GM12878 (cell line): ENCODE data around the gene MYBPC2.

Experiments used
- EZH2 ChIP-seq: IDR thresholded peaks from 2 replicates; pipeline ENCODE4 v1.6.1; 2012; ENCODE audit warnings: low read depth, mild to moderate bottlenecking, control low read depth, inconsistent platforms, low read length, borderline replicate concordance; ENCODE audit not compliant: control insufficient read depth
- HDAC2 ChIP-seq: fragments of 200-600 bp; sonication (generic); IDR thresholded peaks from 2 replicates; pipeline ENCODE4 v1.6.1; 2017
- POLR2A ChIP-seq: IDR thresholded peaks from 2 replicates; pipeline ENCODE4 v1.6.1; 2011; ENCODE audit warnings: low read depth, mild to moderate bottlenecking, low read length
- SUZ12 ChIP-seq: fragments of 200-600 bp; sonication (generic); IDR thresholded peaks from one replicate; pipeline ENCODE4 v1.6.1; 2018; ENCODE audit warnings: antibody characterized with exemption, mild to moderate bottlenecking; ENCODE audit not compliant: unreplicated experiment
- TF ChIP-seq, protein P1 (sequence below), 3 experiments: IDR thresholded peaks in 2 of 3; conservative IDR thresholded peaks in 1 of 3; 2 replicates each; pipeline ENCODE4 v1.5.1; 2011; ENCODE audit warnings: low read depth in 3 of 3, low read length in 3 of 3, mild to moderate bottlenecking in 3 of 3, control low read depth in 2 of 3, moderate library complexity in 2 of 3, inconsistent platforms in 1 of 3, mixed read lengths in 1 of 3; ENCODE audit not compliant: control insufficient read depth in 2 of 3, insufficient read depth in 1 of 3; ENCODE audit errors: extremely low read depth in 1 of 3

- TF ChIP-seq HDAC2 (no peak), EZH2 (no peak), SUZ12 (no peak), POLR2A (no peak)
- TF ChIP-seq, protein P1, sequence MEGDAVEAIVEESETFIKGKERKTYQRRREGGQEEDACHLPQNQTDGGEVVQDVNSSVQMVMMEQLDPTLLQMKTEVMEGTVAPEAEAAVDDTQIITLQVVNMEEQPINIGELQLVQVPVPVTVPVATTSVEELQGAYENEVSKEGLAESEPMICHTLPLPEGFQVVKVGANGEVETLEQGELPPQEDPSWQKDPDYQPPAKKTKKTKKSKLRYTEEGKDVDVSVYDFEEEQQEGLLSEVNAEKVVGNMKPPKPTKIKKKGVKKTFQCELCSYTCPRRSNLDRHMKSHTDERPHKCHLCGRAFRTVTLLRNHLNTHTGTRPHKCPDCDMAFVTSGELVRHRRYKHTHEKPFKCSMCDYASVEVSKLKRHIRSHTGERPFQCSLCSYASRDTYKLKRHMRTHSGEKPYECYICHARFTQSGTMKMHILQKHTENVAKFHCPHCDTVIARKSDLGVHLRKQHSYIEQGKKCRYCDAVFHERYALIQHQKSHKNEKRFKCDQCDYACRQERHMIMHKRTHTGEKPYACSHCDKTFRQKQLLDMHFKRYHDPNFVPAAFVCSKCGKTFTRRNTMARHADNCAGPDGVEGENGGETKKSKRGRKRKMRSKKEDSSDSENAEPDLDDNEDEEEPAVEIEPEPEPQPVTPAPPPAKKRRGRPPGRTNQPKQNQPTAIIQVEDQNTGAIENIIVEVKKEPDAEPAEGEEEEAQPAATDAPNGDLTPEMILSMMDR (IDR thresholded peaks at IDR 0.05 in 2 of 3, conservative IDR thresholded peaks at IDR 0.05 in 1 of 3; ENCODE audit: control insufficient read depth in 2 of 3, extremely low read depth in 1 of 3, insufficient read depth in 1 of 3, low read depth in 3 of 3, low read length in 3 of 3): no peak
These were observed 34.9 kb downstream of the MYBPC2 start for GRCh38 chr19:50467566-50467965.
